Immature natural killer cell (primary cell): Measurements from ENCODE around the gene CLCF1. TPM values are rescaled to one million over a fixed set of nuclear protein-coding genes. Genes with fewer than 3 reads are reported as not detected.

ENCODE experiments used
- DNase-seq, 3 donors: peaks; one replicate each; pipeline ENCODE4 v3.0.0; 2022; ENCODE audit warnings: mixed read lengths in 1 of 3
- H3K27ac Mint-ChIP-seq, 6 donors: one replicate each; pipeline ENCODE4 v1.8.0; 2020; ENCODE audit warnings: mixed read lengths in 6 of 6, mild to moderate bottlenecking in 5 of 6, inconsistent platforms in 4 of 6, moderate library complexity in 3 of 6
- H3K27me3 Mint-ChIP-seq, 3 donors: one replicate each; pipeline ENCODE4 v1.8.0; 2020 to 2021; ENCODE audit warnings: low read depth in 3 of 3, mild to moderate bottlenecking in 3 of 3, mixed read lengths in 3 of 3, moderate library complexity in 3 of 3, inconsistent platforms in 1 of 3
- H3K36me3 Mint-ChIP-seq, 3 donors: one replicate each; pipeline ENCODE4 v1.8.0; 2020; ENCODE audit warnings: mixed read lengths in 3 of 3, inconsistent platforms in 2 of 3, mild to moderate bottlenecking in 2 of 3
- H3K4me1 Mint-ChIP-seq, 2 donors: one replicate each; pipeline ENCODE4 v1.8.0; 2020; ENCODE audit warnings: inconsistent platforms in 2 of 2, mild to moderate bottlenecking in 2 of 2, mixed read lengths in 2 of 2, moderate library complexity in 1 of 2
- H3K4me3 Mint-ChIP-seq, 5 donors: one replicate each; pipeline ENCODE4 v1.8.0; 2020; ENCODE audit warnings: mild to moderate bottlenecking in 5 of 5, mixed read lengths in 5 of 5, inconsistent platforms in 3 of 5, moderate library complexity in 3 of 5
- H3K9me3 Mint-ChIP-seq, 6 donors: one replicate each; pipeline ENCODE4 v1.8.0; 2020; ENCODE audit warnings: mild to moderate bottlenecking in 6 of 6, mixed read lengths in 6 of 6, inconsistent platforms in 4 of 6, moderate library complexity in 3 of 6
- polyA plus RNA-seq, 3 donors: library from polyadenylated mRNA; unstranded; fragments of 300-500 nt; fragmentation: Illumina TruSeq; gene quantifications; one replicate each; pipeline ENCODE4 v1.2.3, GENCODE V29; 2021

Gene CLCF1
- polyA plus RNA-seq, 3 donors from 2014 or later, result 0.34 to 2.2 TPM; not detected in 1

GRCh38 chr11:67396587-67397389 is 23.4 kb upstream of the CLCF1 start:
- H3K4me3 Mint-ChIP-seq, result peak overlapping the region in 1 of 5 donors; percentile 34
- DNase-seq, result no peak
- H3K9me3 Mint-ChIP-seq, result no peaks in the 10 kb centered on the region
- H3K27me3 Mint-ChIP-seq, result peaks cover 4 to 8% (median 4%) of the 10 kb centered on the region in 3 donors
- H3K4me1 Mint-ChIP-seq, result peaks cover 50 to 54% of the 10 kb centered on the region in 2 donors
- H3K36me3 Mint-ChIP-seq, result peaks cover 0 to 13% (median 3%) of the 10 kb centered on the region in 3 donors
- peak overlapping the region; percentile 40 to 88 (median 77) for H3K27ac Mint-ChIP-seq

- peaks cover 0 to 13% (median 3%) of the 10 kb centered on the region in 3 donors for H3K36me3 Mint-ChIP-seq
- DNase-seq, result no peak
- H3K9me3 Mint-ChIP-seq, result no peaks in the 10 kb centered on the region
- H3K4me1 Mint-ChIP-seq, result peaks cover 53 to 59% of the 10 kb centered on the region in 2 donors
- H3K27ac Mint-ChIP-seq, result no peak overlapping the region
- peaks cover 4 to 8% (median 6%) of the 10 kb centered on the region in 3 donors for H3K27me3 Mint-ChIP-seq
- H3K4me3 Mint-ChIP-seq, result no peak overlapping the region
These were observed 22.8 kb upstream of the CLCF1 start for GRCh38 chr11:67396259-67396581.

GRCh38 chr11:67395555-67396258 is 22.3 kb upstream of the CLCF1 start:
- H3K4me3 Mint-ChIP-seq, result no peak overlapping the region
- H3K9me3 Mint-ChIP-seq, result no peaks in the 10 kb centered on the region
- peaks cover 0 to 12% (median 3%) of the 10 kb centered on the region in 3 donors for H3K36me3 Mint-ChIP-seq
- no peak overlapping the region for H3K27ac Mint-ChIP-seq
- H3K4me1 Mint-ChIP-seq, result peaks cover 53 to 60% of the 10 kb centered on the region in 2 donors
- peaks cover 4 to 8% (median 8%) of the 10 kb centered on the region in 3 donors for H3K27me3 Mint-ChIP-seq
- DNase-seq, result no peak

GRCh38 chr11:67393990-67394389 is 20.6 kb upstream of the CLCF1 start:
- H3K36me3 Mint-ChIP-seq, result peaks cover 0 to 6% (median 3%) of the 10 kb centered on the region in 3 donors
- H3K4me3 Mint-ChIP-seq, result peak overlapping the region; percentile 63 to 77 (median 66)
- peaks cover 55 to 56% of the 10 kb centered on the region in 2 donors for H3K4me1 Mint-ChIP-seq
- H3K9me3 Mint-ChIP-seq, result no peaks in the 10 kb centered on the region
- no peak for DNase-seq
- peak overlapping the region in 4 of 6 donors; percentile 43 to 76 (median 60) for H3K27ac Mint-ChIP-seq
- H3K27me3 Mint-ChIP-seq, result peaks cover 2 to 8% (median 8%) of the 10 kb centered on the region in 3 donors

- H3K27me3 Mint-ChIP-seq, result peaks cover 2 to 8% (median 8%) of the 10 kb centered on the region in 3 donors
- peak overlapping the region in 2 of 6 donors; percentile 58 to 76 for H3K27ac Mint-ChIP-seq
- peak overlapping the region in 4 of 5 donors; percentile 64 to 90 (median 66) for H3K4me3 Mint-ChIP-seq
- H3K4me1 Mint-ChIP-seq, result peaks cover 53 to 58% of the 10 kb centered on the region in 2 donors
- no peaks in the 10 kb centered on the region for H3K9me3 Mint-ChIP-seq
- H3K36me3 Mint-ChIP-seq, result peaks cover 0 to 6% (median 3%) of the 10 kb centered on the region in 3 donors
- DNase-seq, result no peak
These were observed 20.0 kb upstream of the CLCF1 start for GRCh38 chr11:67393437-67393836.

- H3K36me3 Mint-ChIP-seq, result peaks cover 0 to 3% (median 0%) of the 10 kb centered on the region in 3 donors
- H3K4me1 Mint-ChIP-seq, result peaks cover 46 to 49% of the 10 kb centered on the region in 2 donors
- H3K27me3 Mint-ChIP-seq, result peaks cover 2 to 10% (median 8%) of the 10 kb centered on the region in 3 donors
- H3K4me3 Mint-ChIP-seq, result peak overlapping the region; percentile 86 to 90 (median 89)
- H3K9me3 Mint-ChIP-seq, result no peaks in the 10 kb centered on the region
- DNase-seq, result no peak
- peak overlapping the region; percentile 49 to 90 (median 82) for H3K27ac Mint-ChIP-seq
These were observed 18.9 kb upstream of the CLCF1 start for GRCh38 chr11:67392183-67392715.

GRCh38 chr11:67391304-67392182 is 18.1 kb upstream of the CLCF1 start, which contains the start of gene RAD9A:
Gene RAD9A, plus strand, starts transcription at chr11:67391986. Its CDS starts 59 bp downstream, at chr11:67392045.
- peak within 1 kb of the TSS; percentile 86 to 90 (median 89) for H3K4me3 Mint-ChIP-seq
- H3K4me1 Mint-ChIP-seq, result peaks cover 42% of the 10 kb centered on the region in 2 donors

GRCh38 chr11:67390947-67391303 is 17.5 kb upstream of the CLCF1 start:
- Mint-ChIP-seq H3K4me1 (peaks cover 37 to 38% of the 10 kb centered on the region in 2 donors), H3K9me3 (no peaks in the 10 kb centered on the region), H3K4me3 (peak overlapping the region; percentile 86 to 90 (median 89)), H3K27ac (peak overlapping the region; percentile 66 to 89 (median 87)), H3K27me3 (peaks cover 2 to 10% (median 6%) of the 10 kb centered on the region in 3 donors), H3K36me3 (peaks cover 0 to 3% (median 0%) of the 10 kb centered on the region in 3 donors)
- DNase-seq, result no peak

More at GRCh38 chr11:67391304-67392182, 18.1 kb upstream of the CLCF1 start, which contains the start of gene RAD9A:
- H3K27ac Mint-ChIP-seq, result peak within 1 kb of the TSS; percentile 75 to 90 (median 87)
- peak; percentile 88 to 90 (median 90) for DNase-seq
- peaks cover 0 to 3% (median 0%) of the 10 kb centered on the region in 3 donors for H3K36me3 Mint-ChIP-seq
- peaks cover 2 to 10% (median 8%) of the 10 kb centered on the region in 3 donors for H3K27me3 Mint-ChIP-seq
- H3K9me3 Mint-ChIP-seq, result no peaks in the 10 kb centered on the region

GRCh38 chr11:67389477-67389876 is 16.1 kb upstream of the CLCF1 start:
- Mint-ChIP-seq H3K4me1 (peaks cover 37 to 38% of the 10 kb centered on the region in 2 donors), H3K27ac (peak overlapping the region; percentile 50 to 87 (median 67)), H3K4me3 (peak overlapping the region; percentile 73 to 79 (median 77)), H3K36me3 (peaks cover 0 to 3% (median 0%) of the 10 kb centered on the region in 3 donors), H3K9me3 (no peaks in the 10 kb centered on the region), H3K27me3 (peaks cover 4 to 10% (median 6%) of the 10 kb centered on the region in 3 donors)
- DNase-seq, result peak in 2 of 3 donors; percentile 42 to 49

GRCh38 chr11:67387518-67387917 is 14.1 kb upstream of the CLCF1 start:
- H3K27ac Mint-ChIP-seq, result peak overlapping the region in 1 of 6 donors; percentile 58
- peaks cover 26 to 27% of the 10 kb centered on the region in 2 donors for H3K4me1 Mint-ChIP-seq
- no peaks in the 10 kb centered on the region for H3K9me3 Mint-ChIP-seq

GRCh38 chr11:67387069-67387468 is 13.7 kb upstream of the CLCF1 start:
- Mint-ChIP-seq H3K4me3 (no peak overlapping the region), H3K27ac (no peak overlapping the region)

More at GRCh38 chr11:67387518-67387917, 14.1 kb upstream of the CLCF1 start:
- peak overlapping the region in 1 of 5 donors; percentile 29 for H3K4me3 Mint-ChIP-seq
- H3K36me3 Mint-ChIP-seq, result no peaks in the 10 kb centered on the region
- peaks cover 4 to 12% (median 6%) of the 10 kb centered on the region in 3 donors for H3K27me3 Mint-ChIP-seq
- no peak for DNase-seq

GRCh38 chr11:67384851-67385366 is 11.5 kb upstream of the CLCF1 start:
- Mint-ChIP-seq H3K4me1 (peaks cover 26 to 30% of the 10 kb centered on the region in 2 donors), H3K27ac (no peak overlapping the region), H3K36me3 (no peaks in the 10 kb centered on the region), H3K4me3 (no peak overlapping the region), H3K27me3 (peaks cover 2 to 4% (median 3%) of the 10 kb centered on the region in 3 donors), H3K9me3 (no peaks in the 10 kb centered on the region)
- DNase-seq, result no peak

More at GRCh38 chr11:67387069-67387468, 13.7 kb upstream of the CLCF1 start:
- no peaks in the 10 kb centered on the region for H3K9me3 Mint-ChIP-seq
- no peaks in the 10 kb centered on the region for H3K36me3 Mint-ChIP-seq
- peaks cover 26 to 27% of the 10 kb centered on the region in 2 donors for H3K4me1 Mint-ChIP-seq
- DNase-seq, result no peak
- peaks cover 2 to 10% (median 3%) of the 10 kb centered on the region in 3 donors for H3K27me3 Mint-ChIP-seq
